Epithelial cell of esophagus (primary cell): ENCODE results near the gene RABL6.

Experiments used
- DNase-seq: peaks from one replicate; pipeline ENCODE4 v3.0.0; 2010; ENCODE audit warnings: low read depth
- H3K4me3 ChIP-seq: 2 replicates; pipeline ENCODE4 v1.5.1; 2011; ENCODE audit warnings: mild to moderate bottlenecking, low read length, control low read depth
- CTCF ChIP-seq: IDR thresholded peaks from 2 replicates; pipeline ENCODE4 v1.5.1; 2011; ENCODE audit warnings: low read depth, mild to moderate bottlenecking, low read length, control low read depth, inconsistent platforms; ENCODE audit not compliant: insufficient read depth; ENCODE audit errors: missing control alignments

Gene RABL6

GRCh38 chr9:136804509-136805206, 3.1 kb upstream of the RABL6 start:
- no peak overlapping the region for H3K4me3 ChIP-seq
- peak; percentile 27 for DNase-seq
- no peak for TF ChIP-seq CTCF

DNA sequence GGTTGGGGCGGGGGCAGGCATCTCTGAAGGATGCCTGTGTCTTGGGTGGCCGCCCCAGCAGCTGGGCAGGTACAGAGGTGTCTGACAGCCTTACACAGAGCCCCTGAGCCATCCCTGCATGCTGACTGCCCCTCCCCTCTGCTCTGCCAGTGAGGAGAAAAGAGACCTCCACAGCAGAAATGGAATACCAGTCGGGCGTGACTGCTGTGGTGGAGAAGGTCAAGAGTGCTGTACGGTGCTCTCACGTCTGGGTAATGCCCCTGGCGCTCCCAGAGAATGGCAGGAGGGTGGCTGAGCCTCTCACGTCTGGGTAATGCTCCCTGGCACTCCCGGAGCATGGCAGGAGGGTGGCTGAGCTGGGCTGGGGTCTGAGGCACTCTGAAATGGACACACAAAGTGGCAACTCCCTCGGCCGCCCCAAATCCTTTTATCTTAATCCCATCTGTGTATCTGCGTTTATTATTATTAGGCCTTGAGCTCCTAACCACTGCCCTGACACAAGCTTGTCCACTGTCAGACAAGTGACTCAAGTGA, 2.5 kb upstream of the RABL6 start:
- no peak for DNase-seq
- no peak overlapping the region for H3K4me3 ChIP-seq
- TF ChIP-seq CTCF: no peak

DNA sequence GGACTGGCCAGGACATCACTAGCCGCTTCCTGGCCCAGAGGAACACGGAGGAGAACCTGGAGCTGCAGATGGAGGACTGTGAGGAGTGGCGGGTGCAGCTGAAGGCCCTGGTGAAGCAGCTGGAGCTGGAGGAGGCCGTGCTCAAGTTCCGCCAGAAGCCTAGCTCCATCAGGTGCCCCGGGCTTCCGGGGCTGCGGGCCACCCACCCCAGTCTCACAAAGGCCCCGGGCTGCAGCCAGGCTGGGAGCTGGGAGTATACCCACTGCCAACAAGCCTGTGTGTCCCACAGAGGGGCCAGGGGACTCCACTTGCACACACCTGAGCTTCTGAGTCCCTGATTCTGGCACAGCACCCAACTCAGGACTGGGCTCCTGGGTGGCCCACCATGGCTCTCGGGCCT, 1.7 kb upstream of the RABL6 start:
- no peak for DNase-seq
- H3K4me3 ChIP-seq: no peak overlapping the region
- TF ChIP-seq CTCF: no peak

DNA sequence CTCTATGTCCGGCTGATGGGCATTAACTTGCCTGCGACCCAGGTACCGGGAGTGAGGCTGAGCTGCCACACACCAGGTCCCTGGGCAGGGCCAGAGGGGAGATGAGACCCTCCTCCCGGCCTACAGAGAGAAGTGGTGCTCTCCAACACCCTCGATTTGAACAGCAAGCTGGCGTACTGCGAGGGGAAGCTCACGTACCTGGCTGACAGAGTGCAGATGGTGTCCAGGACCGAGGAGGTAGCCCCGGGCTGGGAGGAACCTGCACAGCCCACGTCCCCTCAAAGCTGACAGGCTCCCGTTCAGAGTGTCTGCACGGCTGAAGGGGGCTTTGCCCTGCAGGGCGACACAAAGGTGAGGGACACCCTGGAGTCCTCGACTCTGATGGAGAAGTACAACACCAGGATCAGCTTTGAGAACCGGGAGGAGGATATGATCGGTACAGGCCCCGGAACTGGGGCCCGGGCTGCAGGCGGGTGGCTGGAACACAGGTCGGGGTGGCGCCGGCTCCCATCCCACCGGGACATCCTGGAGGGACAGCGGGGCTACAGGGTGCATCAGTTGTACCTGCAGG, 1.0 kb upstream of the RABL6 start:
- DNase-seq: no peak
- no peak for TF ChIP-seq CTCF
- H3K4me3 ChIP-seq: peak overlapping the region; percentile 71

DNA sequence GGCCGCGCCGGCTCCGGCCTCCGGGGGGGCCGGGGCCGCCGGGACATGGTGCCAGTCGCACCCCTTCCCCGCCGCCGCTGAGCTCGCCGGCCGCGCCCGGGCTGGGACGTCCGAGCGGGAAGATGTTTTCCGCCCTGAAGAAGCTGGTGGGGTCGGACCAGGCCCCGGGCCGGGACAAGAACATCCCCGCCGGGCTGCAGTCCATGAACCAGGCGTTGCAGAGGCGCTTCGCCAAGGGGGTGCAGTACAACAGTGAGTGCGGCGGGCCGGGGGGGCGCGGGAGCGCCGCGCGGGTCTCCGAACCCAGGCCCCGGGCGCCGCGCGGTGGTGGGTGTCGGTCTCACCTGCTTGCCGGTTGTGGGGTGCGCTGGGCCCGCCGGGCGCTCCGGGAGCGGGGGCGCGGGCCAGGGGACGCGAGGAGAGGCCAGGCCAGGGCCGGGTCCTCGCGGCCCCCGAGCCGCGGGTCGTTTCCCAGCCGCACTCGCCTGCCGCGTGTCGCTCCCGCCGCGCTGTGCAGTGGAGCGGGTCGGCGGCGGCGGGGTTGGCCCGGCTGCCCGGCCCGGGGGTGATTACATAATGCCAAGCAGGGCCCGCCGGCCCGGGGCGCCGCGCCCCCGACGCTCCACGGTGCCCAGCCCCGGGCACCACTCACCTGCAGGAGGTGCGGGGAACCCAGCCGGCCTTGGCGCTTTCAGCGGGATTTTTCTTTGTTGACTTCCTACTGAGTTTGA, 492 bp downstream of the RABL6 start:
- TF ChIP-seq CTCF: no peak
- H3K4me3 ChIP-seq: peak overlapping the region; percentile 71
- no peak for DNase-seq

- TF ChIP-seq CTCF: no peak
- peak; percentile 47 for DNase-seq
- H3K4me3 ChIP-seq: peak overlapping the region; percentile 71
These were observed 1.0 kb downstream of the RABL6 start for GRCh38 chr9:136808806-136809158.
